Measurements from ENCODE around the gene LMNTD1. TPM values are rescaled to one million over a fixed set of nuclear protein-coding genes. Genes with fewer than 3 reads are reported as not detected.
"Not testable (repeated sequence)": the region's sequence is repeated elsewhere in the genome, so short reads cannot be mapped to it uniquely, and the experiment has no call there.

The LMNTD1 gene
- total RNA-seq, 1 experiment from 2014 or later, result not detected

DNA sequence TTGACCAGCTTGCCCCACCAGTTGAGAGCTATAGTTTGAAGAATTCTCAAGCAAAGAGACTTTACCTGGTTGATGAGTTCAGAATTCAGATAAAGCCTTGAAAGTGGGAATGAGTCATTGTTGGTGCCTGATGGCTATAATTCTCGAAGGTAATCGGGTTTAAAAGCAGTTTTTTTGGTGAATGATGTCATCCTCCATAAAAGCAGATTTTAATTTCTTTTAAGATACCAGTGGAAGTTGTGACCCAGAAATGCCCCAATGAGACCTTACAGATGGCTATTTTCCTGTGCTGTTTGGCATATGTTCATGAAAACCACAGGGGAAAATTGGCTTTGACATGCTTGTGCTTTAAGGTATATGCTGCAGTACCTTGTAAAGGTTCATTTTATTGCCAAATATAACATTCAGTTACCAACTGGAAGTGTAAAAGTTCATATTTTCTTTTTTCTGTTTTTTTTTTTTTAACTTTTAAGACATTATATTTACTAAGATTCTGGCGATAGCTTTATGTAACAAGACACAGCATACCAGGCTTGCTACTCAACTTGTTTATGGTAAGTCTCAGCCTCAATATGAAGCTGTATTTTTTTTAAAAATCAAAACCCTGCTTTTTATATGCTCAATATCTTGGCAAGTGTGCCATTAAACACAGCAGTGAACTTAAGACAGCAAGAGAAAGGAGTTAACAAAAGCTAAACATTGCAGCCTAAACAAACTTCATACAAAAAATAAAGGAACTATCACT, 119.3 kb downstream of the LMNTD1 start:
- Histone ChIP-seq H3K27me3 (ENCODE audit: low read length) (no peaks in the 10 kb centered on the region), H3K4me2 (ENCODE audit: low read depth, low read length, poor library complexity, severe bottlenecking) (no peak overlapping the region), H3K27ac (ENCODE audit: low read length) (no peak overlapping the region), H3K4me3 (ENCODE audit: low read length) (no peak overlapping the region), H2AFZ (ENCODE audit: low read length) (no peak overlapping the region), H3K9me2 (replicated peaks; ENCODE audit: insufficient read depth, low read length) (no peaks in the 10 kb centered on the region), H3K9me3 (ENCODE audit: low read length) (no peaks in the 10 kb centered on the region), H4K20me1 (ENCODE audit: insufficient read depth, low read depth, low read length) (no peaks in the 10 kb centered on the region), H3K79me2 (ENCODE audit: low read length) (no peaks in the 10 kb centered on the region), H3K4me1 (ENCODE audit: low read length) (no peaks in the 10 kb centered on the region; the same call in 1 of the 2 replicates), H3K9ac (ENCODE audit: low read length) (no peak overlapping the region), H3K36me3 (ENCODE audit: insufficient read depth, low read length) (no peaks in the 10 kb centered on the region)
- DNase-seq, result no peak

DNA sequence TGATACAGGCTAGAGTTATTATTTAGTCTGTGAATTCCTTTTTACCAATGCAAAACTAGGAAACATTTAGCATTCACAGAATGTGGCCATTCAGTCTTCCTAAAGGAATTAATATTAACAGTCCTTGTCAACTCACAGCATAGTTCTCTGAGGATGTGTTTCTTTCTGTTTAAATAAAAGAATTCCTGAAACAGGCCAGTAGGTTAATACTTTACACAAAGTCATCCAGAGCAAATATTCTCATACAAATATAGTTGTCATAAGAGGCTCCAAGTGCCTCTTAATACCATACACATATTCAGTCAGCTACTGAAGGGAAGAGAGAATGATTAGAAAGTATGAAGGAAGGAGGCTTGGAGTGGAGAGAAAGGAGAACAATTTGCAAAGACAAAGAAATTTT, 120.1 kb downstream of the LMNTD1 start:
- Histone ChIP-seq H3K27ac (ENCODE audit: low read length) (no peak overlapping the region), H3K9ac (ENCODE audit: low read length) (no peak overlapping the region), H3K4me3 (ENCODE audit: low read length) (no peak overlapping the region), H3K4me2 (ENCODE audit: low read depth, low read length, poor library complexity, severe bottlenecking) (no peak overlapping the region), H3K36me3 (ENCODE audit: insufficient read depth, low read length) (no peaks in the 10 kb centered on the region), H2AFZ (ENCODE audit: low read length) (no peak overlapping the region), H3K9me3 (ENCODE audit: low read length) (no peaks in the 10 kb centered on the region), H3K9me2 (replicated peaks; ENCODE audit: insufficient read depth, low read length) (no peaks in the 10 kb centered on the region), H3K79me2 (ENCODE audit: low read length) (no peaks in the 10 kb centered on the region), H3K4me1 (ENCODE audit: low read length) (no peaks in the 10 kb centered on the region; the same call in 1 of the 2 replicates), H4K20me1 (ENCODE audit: insufficient read depth, low read depth, low read length) (no peaks in the 10 kb centered on the region), H3K27me3 (ENCODE audit: low read length) (no peaks in the 10 kb centered on the region)
- DNase-seq, result no peak

DNA sequence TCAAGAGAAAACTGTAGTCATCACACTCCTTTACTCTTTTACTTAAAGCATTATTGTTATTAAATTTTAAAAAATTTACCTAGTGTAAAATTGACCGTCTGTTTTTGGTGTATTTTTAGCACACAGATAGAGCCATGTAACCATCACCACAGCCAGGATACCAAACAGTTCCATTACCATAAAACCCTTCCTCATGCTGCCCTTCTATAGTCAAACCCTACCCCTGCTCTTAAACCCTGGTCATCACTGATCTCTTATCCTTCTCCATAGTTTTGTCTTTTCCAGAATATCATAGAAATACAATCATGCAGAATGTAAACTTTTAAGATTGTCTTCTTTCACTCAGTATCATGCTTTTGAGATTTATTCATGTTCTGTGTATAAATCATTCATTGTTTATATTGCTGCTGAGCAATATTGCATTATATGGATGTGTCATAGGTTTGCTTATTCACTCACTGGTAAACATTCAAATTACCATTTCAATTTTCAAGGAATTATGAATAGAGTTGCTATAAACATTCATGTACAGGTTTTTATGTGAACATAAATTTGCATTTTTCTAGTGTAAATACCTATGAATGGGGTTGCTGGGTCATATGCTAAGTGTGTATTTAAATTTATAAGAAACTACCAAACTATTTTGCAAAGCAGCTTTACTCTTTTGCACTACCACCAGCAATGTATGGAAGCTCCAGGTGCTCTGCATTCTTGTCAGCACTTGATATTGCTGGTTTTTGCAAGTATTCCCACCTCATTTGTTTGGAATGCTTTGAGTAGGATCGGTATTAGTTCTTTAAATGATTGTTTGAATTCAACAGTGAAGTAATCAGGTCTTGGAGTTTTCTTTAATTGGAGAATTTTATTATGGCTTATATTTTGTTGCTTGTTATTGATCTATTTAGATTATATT, 125.5 kb downstream of the LMNTD1 start:
- no peaks in the 10 kb centered on the region for H3K79me2 ChIP-seq (ENCODE audit: low read length)
- no peak overlapping the region for H3K4me3 ChIP-seq (ENCODE audit: low read length)
- no peak overlapping the region for H3K9ac ChIP-seq (ENCODE audit: low read length)
- no peaks in the 10 kb centered on the region for H3K36me3 ChIP-seq (ENCODE audit: insufficient read depth, low read length)
- H3K9me3 ChIP-seq (ENCODE audit: low read length), result no peaks in the 10 kb centered on the region
- no peaks in the 10 kb centered on the region for H3K9me2 ChIP-seq (replicated peaks; ENCODE audit: insufficient read depth, low read length)
- no peak overlapping the region for H3K4me2 ChIP-seq (ENCODE audit: low read depth, low read length, poor library complexity, severe bottlenecking)
- H2AFZ ChIP-seq (ENCODE audit: low read length), result no peak overlapping the region
- no peaks in the 10 kb centered on the region for H4K20me1 ChIP-seq (ENCODE audit: insufficient read depth, low read depth, low read length)
- H3K4me1 ChIP-seq (ENCODE audit: low read length), result no peaks in the 10 kb centered on the region
- DNase-seq, result no peak
- H3K27me3 ChIP-seq (ENCODE audit: low read length), result no peaks in the 10 kb centered on the region
- no peak overlapping the region for H3K27ac ChIP-seq (ENCODE audit: low read length)

DNA sequence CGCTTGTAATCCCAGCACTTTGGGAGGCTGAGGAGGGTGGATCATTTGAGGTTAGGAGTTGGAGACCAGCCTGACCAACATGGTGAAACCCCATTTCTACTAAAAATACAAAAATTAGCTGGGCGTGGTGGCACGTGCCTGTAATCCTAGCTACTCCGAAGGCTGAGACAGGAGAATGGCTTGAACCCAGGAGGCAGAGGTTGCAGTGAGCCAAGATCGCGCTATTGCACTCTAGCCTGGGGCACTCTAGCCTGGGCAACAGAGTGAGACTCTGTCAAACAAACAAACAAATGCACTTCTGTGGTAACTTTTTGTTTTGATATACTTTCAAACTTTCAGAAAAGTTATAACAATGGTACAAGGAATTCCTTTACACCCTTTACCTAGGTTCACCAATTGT, 126.3 kb downstream of the LMNTD1 start:
- H3K4me3 ChIP-seq (ENCODE audit: low read length); H3K27me3 ChIP-seq (ENCODE audit: low read length); H3K79me2 ChIP-seq (ENCODE audit: low read length); H3K36me3 ChIP-seq (ENCODE audit: insufficient read depth, low read length); DNase-seq; H3K27ac ChIP-seq (ENCODE audit: low read length); H2AFZ ChIP-seq (ENCODE audit: low read length); H3K4me2 ChIP-seq (ENCODE audit: low read depth, low read length, poor library complexity, severe bottlenecking); H3K9me3 ChIP-seq (ENCODE audit: low read length); H3K9ac ChIP-seq (ENCODE audit: low read length); H4K20me1 ChIP-seq (ENCODE audit: insufficient read depth, low read depth, low read length); H3K4me1 ChIP-seq (ENCODE audit: low read length); H3K9me2 ChIP-seq (replicated peaks; ENCODE audit: insufficient read depth, low read length): not testable (repeated sequence)

Small RNA genes within 50 kb of the gene (small RNA-seq; reads per million reads assigned to genes)
- gene TUBB4BP1, result not detected
